C1 segment of cervical spinal cord (tissue), 14 donors: ENCODE results near the gene BICD1.
A peak's percentile ranks its signal among the peaks of the same experiment; 100 is the strongest.
"Not testable (repeated sequence)": the region's sequence is repeated elsewhere in the genome, so short reads cannot be mapped to it uniquely, and the experiment has no call there.

Experiments
- DNase-seq, 14 donors: peaks; one replicate each; lab custom pipeline; 2025; lab: John Stamatoyannopoulos, UW

Gene BICD1

GRCh38 chr12:32106517-32107358 is at the start of gene BICD1:
TSS of gene BICD1 (plus strand) at chr12:32106847. CDS start at chr12:32107332, 485 bp downstream.
- peak in 13 of 14 donors; percentile 65 to 90 (median 81) for DNase-seq

- no peak for DNase-seq
These were observed 45.6 kb upstream of the BICD1 start for GRCh38 chr12:32061033-32061432.

GRCh38 chr12:32062881-32063280 is 43.8 kb upstream of the BICD1 start:
- DNase-seq: no peak

GRCh38 chr12:32063796-32064195 is 42.9 kb upstream of the BICD1 start:
- no peak for DNase-seq

GRCh38 chr12:32066206-32066605 is 40.4 kb upstream of the BICD1 start:
- no peak for DNase-seq

- DNase-seq: no peak
These were observed 37.6 kb upstream of the BICD1 start for GRCh38 chr12:32069071-32069470.

- DNase-seq: no peak
These were observed 36.9 kb upstream of the BICD1 start for GRCh38 chr12:32069731-32070130.

- no peak for DNase-seq
These were observed 36.3 kb upstream of the BICD1 start for GRCh38 chr12:32070370-32070769.

GRCh38 chr12:32072102-32072501 is 34.5 kb upstream of the BICD1 start:
- DNase-seq: no peak

- DNase-seq: no peak
These were observed 32.2 kb upstream of the BICD1 start for GRCh38 chr12:32074432-32074831.

- DNase-seq: no peak
These were observed 29.7 kb upstream of the BICD1 start for GRCh38 chr12:32076941-32077340.

GRCh38 chr12:32080435-32080834 is 26.2 kb upstream of the BICD1 start:
- DNase-seq: no peak

GRCh38 chr12:32083489-32083888 is 23.2 kb upstream of the BICD1 start:
- DNase-seq: no peak

- no peak for DNase-seq
These were observed 22.5 kb upstream of the BICD1 start for GRCh38 chr12:32084017-32084688.

- no peak for DNase-seq
These were observed 21.9 kb upstream of the BICD1 start for GRCh38 chr12:32084753-32085152.

GRCh38 chr12:32087306-32087705 is 19.3 kb upstream of the BICD1 start:
- DNase-seq: no peak

GRCh38 chr12:32089156-32089555 is 17.5 kb upstream of the BICD1 start:
- DNase-seq: no peak

- DNase-seq: peak in 1 of 14 donors; percentile 3
These were observed 17.1 kb upstream of the BICD1 start for GRCh38 chr12:32089586-32089985.

GRCh38 chr12:32091696-32092095 is 15.0 kb upstream of the BICD1 start:
- DNase-seq: no peak

- no peak for DNase-seq
These were observed 8.5 kb upstream of the BICD1 start for GRCh38 chr12:32098112-32098511.

- not testable (repeated sequence) for DNase-seq
These were observed 7.4 kb upstream of the BICD1 start for GRCh38 chr12:32099275-32099674.

- no peak for DNase-seq
These were observed 6.3 kb upstream of the BICD1 start for GRCh38 chr12:32100361-32100760.

- DNase-seq: no peak
These were observed 5.8 kb upstream of the BICD1 start for GRCh38 chr12:32100888-32101287.
